ENCODE data around the gene TOR4A.
"Not testable (repeated sequence)": the region's sequence is repeated elsewhere in the genome, so short reads cannot be mapped to it uniquely, and the experiment has no call there.

TOR4A gene

GRCh38 chr9:137315581-137316011 is 38.1 kb downstream of the TOR4A start:
- DNase-seq (ENCODE audit: extremely low read depth in 1 of 2, low read depth in 1 of 2), result no peak

- DNase-seq (ENCODE audit: extremely low read depth in 1 of 2, low read depth in 1 of 2), result no peak
Measured at GRCh38 chr9:137316012-137316981, 38.8 kb downstream of the TOR4A start.

DNA sequence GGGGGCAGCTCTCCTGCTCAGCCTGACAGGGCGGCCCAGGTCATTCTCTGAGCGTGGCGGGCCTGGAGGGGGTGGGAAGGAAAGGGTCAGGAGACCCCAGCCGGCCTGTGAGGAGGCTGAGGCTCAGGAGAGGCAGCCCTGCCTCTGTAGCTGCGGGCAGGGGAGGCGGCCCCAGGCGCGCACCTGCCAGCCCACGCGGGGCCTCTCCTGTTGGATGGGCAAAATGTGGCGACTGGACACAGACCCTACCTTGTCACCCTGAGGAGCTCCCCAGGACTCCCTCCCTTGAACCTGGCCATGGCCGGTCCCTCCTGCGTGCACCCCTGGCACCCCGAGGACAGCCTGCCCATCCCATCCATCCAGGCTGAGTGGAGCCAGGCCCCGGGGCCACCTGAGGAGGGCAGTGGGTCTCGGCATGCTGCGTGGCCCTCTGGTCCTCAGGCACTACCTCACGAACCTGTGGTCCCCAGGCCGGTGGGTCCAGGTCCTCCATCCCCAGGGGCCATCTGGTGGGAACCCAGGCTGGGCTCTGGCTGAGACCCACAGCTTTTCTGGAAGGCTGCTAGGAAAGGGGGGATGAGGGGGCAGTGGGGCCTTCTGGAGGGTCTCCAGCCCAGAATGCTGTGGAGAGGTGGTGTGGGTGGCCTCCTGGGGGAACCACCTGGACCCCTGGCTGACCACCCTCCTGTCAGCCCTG is 39.6 kb downstream of the TOR4A start:
- DNase-seq (ENCODE audit: extremely low read depth in 1 of 2, low read depth in 1 of 2), result no peak

DNA sequence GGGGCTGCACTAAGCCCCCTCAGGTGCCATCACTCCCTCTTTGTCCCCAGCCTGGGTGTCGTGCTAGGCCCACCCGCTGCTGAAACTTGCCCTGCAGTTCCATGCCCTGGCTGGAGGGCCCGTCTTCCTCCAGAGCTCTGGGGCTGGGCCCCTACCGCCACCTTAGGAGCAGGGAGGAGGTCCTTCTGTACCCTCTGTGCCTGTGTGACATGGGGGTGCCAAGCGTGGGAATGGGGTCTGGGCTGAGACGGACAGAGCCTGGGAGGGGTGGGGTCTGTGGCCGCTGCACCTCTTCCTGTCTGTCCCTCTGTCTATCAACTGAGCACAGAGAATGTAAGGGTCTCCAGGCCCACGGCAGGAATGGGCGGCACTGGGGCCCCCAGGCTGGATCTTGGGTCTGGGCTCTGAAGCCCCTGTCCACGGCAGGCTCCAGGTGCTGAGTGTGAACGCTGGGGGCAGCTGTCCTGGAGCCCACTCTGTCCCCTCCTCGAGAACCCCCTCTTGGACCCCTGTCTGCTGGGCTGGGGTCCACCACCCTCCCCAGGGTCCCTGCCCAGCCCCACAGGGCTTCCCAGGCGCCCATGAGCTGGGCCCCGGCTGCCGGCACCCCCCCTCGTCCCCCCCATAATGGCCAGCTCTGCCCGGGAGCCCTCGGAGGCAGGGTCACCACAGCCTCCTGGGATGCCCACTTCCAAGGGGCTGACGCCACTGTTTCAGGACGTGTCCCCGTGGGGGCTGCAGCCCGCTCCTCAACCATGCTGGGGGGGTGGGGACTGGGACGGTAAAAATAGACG is 40.4 kb downstream of the TOR4A start:
- no peak for DNase-seq (ENCODE audit: extremely low read depth in 1 of 2, low read depth in 1 of 2)

DNA sequence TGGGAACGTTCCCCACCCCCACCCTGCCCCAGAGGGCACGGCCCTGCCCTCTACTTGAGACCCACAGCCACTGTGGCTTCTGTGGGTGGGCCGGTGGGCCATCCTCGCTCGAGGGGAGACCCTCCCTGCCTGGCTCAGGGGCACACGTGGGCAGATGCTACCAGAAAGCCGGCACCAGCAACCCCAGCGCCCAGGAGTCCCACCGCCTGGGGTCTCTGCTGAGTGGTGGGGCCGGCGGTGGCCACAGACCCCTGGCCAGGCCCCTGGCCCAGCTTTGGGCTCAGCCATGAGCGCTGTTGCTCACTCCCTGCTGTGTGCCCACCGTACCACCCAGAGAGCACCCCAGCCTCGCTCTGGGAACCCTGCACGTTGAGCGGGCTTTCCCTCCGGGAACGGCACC is 41.1 kb downstream of the TOR4A start:
- DNase-seq (ENCODE audit: extremely low read depth in 1 of 2, low read depth in 1 of 2), result no peak

GRCh38 chr9:137319011-137319738 is 41.6 kb downstream of the TOR4A start:
- no peak for DNase-seq (ENCODE audit: extremely low read depth in 1 of 2, low read depth in 1 of 2)

- no peak for DNase-seq (ENCODE audit: extremely low read depth in 1 of 2, low read depth in 1 of 2)
Measured at GRCh38 chr9:137319739-137320551, 42.4 kb downstream of the TOR4A start.

DNA sequence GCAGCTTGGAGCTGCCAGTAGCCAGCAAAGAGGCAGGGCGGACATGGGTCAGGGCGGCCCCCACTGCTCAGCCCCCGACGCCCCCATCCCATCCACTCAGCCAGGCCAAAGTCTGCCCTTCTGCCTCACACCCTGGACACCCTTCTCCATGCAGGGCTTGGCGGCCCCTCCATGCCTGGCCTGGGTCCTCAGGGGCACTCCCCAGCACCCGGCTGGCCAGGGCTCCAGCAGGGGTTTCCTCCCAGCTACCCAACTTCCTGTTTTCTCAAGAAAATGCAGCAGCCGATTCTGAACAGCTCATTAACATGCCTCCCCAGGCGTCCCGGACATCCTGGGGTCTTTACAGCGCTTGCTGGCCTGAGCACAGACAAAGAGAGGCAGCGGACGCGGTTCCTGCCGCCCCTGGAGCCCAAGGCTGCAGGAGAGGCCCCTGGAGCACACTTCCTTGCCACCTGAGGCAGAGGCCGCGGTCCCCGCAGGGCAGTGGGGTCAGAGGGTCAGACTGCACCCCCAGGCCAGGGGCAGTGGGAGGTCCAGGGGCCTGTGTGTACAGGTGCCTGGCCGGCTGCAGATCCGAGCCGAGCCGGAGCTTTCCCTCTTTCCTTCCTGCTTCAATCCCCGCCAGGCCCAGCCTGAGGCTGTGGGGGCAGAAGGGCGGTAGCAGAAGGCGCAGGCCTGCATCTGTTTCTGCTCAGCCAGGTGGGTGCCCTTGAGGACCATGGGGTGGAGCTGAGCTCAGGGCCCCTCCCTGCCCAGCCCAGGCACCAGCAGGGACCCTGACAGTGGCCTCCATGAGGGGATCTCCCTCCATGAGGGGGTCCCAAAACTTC is 43.2 kb downstream of the TOR4A start:
- DNase-seq (ENCODE audit: extremely low read depth in 1 of 2, low read depth in 1 of 2), result no peak

DNA sequence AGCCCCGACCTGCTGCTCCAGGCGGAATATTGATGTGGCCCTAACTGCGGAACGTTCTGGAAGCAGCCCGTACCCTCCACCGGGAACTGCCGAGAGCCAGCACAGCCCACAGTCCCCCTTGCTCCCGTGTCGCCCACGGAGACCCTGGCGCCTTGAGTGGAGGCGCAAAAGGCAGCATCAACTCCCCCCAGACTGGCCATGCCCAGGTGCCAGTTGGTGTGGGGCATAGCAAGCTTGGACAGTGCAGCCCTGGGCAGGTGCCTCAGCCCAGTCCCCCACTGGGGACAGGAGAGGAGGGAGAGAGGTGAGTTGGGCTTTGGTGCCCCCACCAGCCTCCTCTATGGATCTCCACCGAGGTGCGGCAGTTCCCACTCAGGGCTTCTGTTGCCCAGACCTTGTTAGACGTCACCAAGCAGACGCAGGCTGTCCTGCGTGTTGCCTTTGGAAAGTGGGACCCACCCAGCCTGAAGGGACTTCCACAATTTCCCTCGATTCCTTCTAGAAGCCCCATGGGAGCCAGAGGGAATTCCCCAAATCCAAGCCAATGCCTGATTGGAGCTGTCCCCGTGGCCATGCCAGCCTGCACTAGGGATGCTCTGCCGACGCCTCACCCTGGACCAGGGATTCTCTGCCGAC is 44.3 kb downstream of the TOR4A start:
- no peak for DNase-seq (ENCODE audit: extremely low read depth in 1 of 2, low read depth in 1 of 2)

DNA sequence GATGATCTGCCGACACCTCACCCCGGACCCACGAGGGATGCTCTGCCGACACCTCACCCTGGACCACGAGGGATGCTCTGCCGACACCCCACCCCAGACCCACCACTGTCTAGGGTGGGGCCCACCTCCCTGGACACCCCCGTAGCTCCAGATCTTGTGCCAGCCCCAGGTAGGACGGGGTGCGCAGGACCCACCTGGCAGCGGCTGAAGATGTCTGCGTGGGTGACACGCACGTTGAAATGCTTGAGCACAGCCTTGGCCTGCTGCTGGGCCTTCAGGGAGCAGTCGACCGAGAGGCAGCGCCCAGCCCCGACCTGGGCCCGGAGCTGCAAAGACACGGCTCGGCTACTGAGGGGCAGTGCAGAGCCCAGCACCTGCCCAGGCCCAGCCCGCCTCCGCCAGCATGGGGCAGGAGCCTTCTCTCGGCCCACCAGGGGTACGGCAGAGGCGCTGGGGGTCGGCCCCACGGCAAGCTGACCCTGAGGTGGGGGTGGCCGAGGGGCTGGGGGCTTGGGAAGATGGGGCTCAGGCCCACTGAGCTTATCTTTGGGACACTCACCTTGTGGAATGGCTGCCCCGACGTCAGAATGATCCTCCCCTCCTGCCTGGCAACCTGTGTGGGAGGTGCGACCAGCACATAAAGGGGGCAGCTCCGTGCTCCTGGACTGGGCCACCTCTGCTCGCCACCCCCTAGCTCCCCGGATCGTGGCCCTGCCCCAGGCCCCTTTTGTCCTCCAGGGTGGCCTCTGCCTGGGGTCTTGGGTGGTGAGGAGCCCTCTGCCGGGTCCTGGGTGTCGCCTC is 46.2 kb downstream of the TOR4A start:
- DNase-seq (ENCODE audit: extremely low read depth in 1 of 2, low read depth in 1 of 2), result no peak

DNA sequence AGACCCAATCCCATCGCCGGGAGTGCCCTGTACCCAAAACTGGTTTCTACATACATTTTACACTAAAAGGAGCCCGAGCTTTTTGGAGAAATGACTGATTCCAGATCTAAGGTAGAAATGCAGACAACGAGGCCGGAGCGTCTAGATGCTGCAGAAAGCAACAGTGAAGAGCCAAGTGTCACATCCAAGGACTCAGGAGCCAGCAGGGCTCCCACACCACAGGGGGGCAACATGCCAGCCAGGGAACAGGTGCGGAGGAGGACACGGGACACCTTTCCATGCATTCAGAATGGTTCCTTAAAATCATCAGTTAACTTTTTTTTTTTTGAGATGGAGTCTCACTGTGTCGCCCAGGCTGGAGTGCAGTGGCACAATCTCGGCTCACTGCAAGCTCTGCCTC is 47.6 kb downstream of the TOR4A start:
- DNase-seq (ENCODE audit: extremely low read depth in 1 of 2, low read depth in 1 of 2), result no peak

GRCh38 chr9:137325799-137326198 is 48.3 kb downstream of the TOR4A start:
- DNase-seq (ENCODE audit: extremely low read depth in 1 of 2, low read depth in 1 of 2), result no peak

DNA sequence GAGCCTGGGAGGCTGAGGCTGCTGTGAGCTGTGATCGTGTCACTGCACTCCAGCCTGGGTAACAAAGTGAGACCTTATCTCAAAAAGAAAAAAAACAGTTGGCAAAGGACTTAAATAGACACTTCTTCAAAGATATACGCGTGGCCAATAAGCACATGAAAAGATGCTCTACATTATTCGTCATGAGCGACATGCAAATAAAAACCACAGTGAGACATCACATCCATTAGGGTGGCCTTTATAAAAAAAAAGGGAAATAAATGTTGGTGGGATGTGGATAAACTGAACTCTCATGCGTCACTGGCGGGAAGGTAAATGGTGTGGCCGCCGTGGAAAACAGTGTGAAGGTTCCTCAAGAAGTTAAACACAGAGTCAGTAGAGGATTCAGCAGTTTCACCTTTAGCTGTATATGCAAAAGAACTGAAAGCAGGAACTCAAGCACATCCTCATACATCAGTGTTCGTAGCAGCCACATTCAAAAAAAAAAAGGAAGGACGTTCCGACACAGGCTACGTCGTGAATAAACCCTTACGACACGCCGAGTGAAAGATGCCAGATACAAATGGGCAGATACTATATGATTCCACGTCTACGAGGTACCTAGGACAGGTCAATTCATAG is 49.0 kb downstream of the TOR4A start:
- DNase-seq (ENCODE audit: extremely low read depth in 1 of 2, low read depth in 1 of 2), result no peak

DNA sequence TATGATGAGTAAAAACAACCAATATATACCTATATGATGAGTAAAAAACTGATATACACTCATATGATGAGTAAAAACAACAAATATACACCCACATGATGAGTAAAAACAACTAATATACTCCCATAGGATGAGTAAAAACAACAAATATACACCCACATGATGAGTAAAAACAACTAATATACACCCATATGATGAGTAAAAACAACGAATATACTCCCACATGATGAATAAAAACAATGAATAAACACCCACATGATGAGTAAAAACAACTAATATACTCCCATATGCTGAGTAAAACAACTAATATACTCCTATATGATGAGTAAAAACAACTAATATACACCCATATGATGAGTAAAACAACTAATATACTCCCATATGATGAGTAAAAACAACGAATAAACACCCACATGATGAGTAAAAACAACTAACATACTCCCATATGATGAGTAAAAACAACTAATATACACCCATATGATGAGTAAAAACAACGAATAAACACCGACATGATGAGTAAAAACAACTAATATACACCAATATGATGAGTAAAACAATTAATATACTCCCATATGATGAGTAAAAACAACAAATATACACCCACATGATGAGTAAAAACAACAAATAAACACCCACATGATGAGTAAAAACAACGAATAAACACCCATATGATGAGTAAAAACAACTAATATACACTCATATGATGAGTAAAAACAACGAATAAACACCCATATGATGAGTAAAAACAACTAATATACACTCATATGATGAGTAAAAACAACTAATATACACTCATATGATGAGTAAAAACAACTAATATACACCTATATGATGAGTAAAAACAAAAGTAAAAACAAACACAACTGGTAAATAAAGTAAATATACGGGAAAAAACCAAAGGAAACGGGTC is 50.4 kb downstream of the TOR4A start:
- DNase-seq (ENCODE audit: extremely low read depth in 1 of 2, low read depth in 1 of 2), result not testable (repeated sequence)

- not testable (repeated sequence) for DNase-seq (ENCODE audit: extremely low read depth in 1 of 2, low read depth in 1 of 2)
Measured at GRCh38 chr9:137329590-137329989, 52.1 kb downstream of the TOR4A start.

DNA sequence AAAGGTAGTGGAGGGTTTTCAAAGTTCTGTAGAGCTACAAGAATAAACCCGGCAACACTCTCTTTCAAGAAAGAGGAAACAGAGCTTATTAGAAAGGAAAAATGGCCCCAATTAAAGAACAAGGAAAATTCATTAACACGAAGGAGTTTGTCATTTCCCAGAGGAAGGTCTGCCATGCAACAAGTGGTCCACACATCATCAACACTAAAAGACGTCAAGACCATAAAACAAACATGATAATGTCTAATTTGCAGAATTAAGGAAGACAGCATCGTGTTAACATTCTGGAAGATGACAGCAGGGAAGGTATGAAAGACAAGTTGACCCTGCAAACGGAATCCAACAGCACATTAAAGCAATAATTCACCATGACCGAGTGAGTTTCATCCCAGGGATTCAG is 53.2 kb downstream of the TOR4A start:
- DNase-seq (ENCODE audit: extremely low read depth in 1 of 2, low read depth in 1 of 2), result no peak

All from stimulated activated CD8-positive, alpha-beta memory T cell treated with anti-CD3 and anti-CD28 coated beads, Interleukin-7, amount 100 ng/mL, for 48 hours (primary cell).